BE2C (cell line): ENCODE results near the gene TYW1.
"Not testable (repeated sequence)": the region's sequence is repeated elsewhere in the genome, so short reads cannot be mapped to it uniquely, and the experiment has no call there.

Experiments
- DNase-seq: peaks from one replicate; pipeline ENCODE4 v3.0.0-alpha.2; 2020
- H3K27me3 ChIP-seq: fragments of 250-450 bp; sonication (Bioruptor Pico); 2 replicates; pipeline ENCODE4 v1.5.1; 2020; ENCODE audit warnings: mild to moderate bottlenecking
- H3K36me3 ChIP-seq: fragments of 250-450 bp; sonication (Bioruptor Pico); 2 replicates; pipeline ENCODE4 v1.5.1; 2020; ENCODE audit warnings: mild to moderate bottlenecking
- H3K4me1 ChIP-seq: fragments of 250-450 bp; sonication (Bioruptor Pico); 2 replicates; pipeline ENCODE4 v1.5.1; 2020
- H3K4me3 ChIP-seq: 2 replicates; pipeline ENCODE4 v1.5.1; 2011; ENCODE audit warnings: low read depth, low read length
- H3K9me3 ChIP-seq: fragments of 250-450 bp; sonication (Bioruptor Pico); 2 replicates; pipeline ENCODE4 v1.5.1; 2020
- CTCF ChIP-seq: IDR thresholded peaks from 2 replicates; pipeline ENCODE4 v1.5.1; 2012; ENCODE audit warnings: mild to moderate bottlenecking, low read depth, low read length

The TYW1 gene

DNA sequence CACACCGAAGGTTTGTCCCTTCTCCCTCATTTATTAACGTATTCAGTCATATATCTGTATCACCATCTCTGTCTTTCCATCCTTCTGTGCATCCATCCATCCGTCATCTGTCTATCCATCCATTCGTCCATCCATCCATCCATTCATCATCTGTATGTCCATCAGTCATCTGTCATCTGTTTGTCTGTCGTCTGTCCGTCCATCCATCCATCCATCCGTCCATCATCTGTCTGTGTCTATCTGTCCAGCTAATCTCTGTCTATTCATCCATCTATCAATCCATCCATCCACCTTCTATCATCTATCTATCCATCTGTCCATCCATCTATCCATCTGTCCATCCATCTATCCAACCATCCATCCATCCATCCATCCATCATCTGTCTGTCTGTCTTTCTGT, 213.9 kb downstream of the TYW1 start:
- DNase-seq = no peak
- Histone ChIP-seq H3K27me3 (no peaks in the 10 kb centered on the region), H3K36me3 (no peaks in the 10 kb centered on the region), H3K9me3 (no peaks in the 10 kb centered on the region), H3K4me3 (no peak overlapping the region), H3K4me1 (no peaks in the 10 kb centered on the region)
- no peak for TF ChIP-seq CTCF

DNA sequence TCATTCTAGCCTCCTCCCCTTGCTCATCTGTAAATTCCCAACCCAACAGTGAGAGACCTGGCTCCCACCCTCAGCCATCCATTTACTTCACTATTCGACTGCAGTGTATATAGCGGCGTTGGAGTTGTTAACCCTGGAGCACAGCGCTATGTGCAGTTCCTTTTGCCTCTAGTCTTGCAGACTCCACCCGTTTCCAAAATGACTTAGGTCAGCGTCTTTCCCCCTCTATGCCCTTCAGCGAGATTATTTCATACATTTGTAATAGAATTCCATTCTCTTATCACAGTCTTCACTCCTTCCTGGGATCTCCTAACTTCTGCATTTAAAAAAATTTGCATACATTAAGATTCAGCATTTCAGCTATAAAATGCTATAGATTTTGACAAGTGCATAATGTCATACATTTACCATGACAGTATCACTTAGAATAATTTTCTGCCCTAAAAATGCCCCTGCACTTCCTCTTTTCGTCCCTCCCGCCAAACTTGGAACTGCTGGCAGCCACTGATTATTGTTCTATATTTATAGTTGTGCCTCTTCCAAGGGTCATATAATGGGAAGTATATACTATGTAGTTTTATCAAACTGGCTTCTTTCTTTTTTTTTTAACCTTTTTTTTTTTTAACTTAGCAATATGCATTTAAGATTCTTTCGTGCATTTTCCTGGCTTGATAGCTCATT, 215.2 kb downstream of the TYW1 start:
- H3K36me3 ChIP-seq, H3K4me1 ChIP-seq, H3K4me3 ChIP-seq, H3K9me3 ChIP-seq, H3K27me3 ChIP-seq, DNase-seq: not testable (repeated sequence)

- not testable (repeated sequence) for DNase-seq, H3K4me3 ChIP-seq, H3K27me3 ChIP-seq, H3K9me3 ChIP-seq, H3K36me3 ChIP-seq, H3K4me1 ChIP-seq
Measured at GRCh38 chr7:67213038-67213437, 216.4 kb downstream of the TYW1 start.

DNA sequence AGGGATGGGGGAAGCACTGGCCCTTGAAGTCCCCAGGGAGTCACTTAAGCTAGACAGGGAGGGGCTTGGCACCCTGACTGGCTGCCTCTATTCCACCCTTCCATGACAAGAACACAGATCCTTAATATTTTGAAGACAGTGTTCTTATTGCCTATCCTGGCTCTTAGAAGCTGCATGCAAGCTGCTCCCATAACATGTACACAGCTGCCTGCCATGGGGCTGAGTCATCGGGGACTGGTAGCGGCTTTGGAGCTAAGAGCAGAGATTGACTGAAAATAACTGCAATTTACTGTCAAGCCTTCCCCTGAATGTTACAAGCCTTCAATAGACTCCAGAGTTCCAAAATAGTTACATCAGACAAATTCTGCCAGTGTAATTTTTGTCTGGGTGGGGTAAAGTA, 226.9 kb downstream of the TYW1 start:
- peak; percentile 12 for DNase-seq
- H3K4me1 ChIP-seq, H3K9me3 ChIP-seq: not testable (repeated sequence)

DNA sequence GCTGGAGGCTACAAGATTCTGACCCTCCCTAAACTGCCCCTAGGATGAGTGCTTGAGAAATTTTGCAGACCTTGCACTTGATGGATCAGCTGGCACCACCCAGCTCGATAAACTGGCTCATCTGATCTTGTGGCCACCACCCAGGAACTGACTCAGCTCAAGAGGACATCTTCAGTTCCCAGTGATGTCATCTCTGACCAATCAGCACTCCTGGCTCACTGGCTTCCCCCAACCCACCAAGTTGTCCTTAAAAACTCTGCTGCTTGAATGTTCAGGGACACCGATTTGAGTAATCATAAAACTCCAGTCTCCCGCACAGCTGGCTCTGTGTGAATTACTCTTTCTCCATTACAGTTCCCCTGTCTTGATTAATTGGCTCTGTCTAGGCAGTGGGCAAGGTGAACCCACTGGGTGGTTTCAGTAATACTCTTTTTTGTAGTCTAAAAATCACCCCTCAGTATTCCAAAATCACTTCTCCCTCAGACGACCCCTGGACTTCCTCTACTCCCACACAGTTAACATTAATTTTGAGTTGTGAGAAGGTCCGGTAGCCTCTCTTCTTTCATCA, 229.8 kb downstream of the TYW1 start:
- H3K9me3 ChIP-seq, H3K27me3 ChIP-seq, H3K36me3 ChIP-seq, H3K4me3 ChIP-seq, H3K4me1 ChIP-seq: not testable (repeated sequence)
- peak; percentile 35 for DNase-seq

More for the DNA sequence above, 226.9 kb downstream of the TYW1 start:
- H3K4me3 ChIP-seq, H3K27me3 ChIP-seq, H3K36me3 ChIP-seq: not testable (repeated sequence)

GRCh38 chr7:67226967-67227366, 230.3 kb downstream of the TYW1 start:
- H3K4me1 ChIP-seq, DNase-seq, H3K9me3 ChIP-seq, H3K27me3 ChIP-seq, H3K36me3 ChIP-seq, H3K4me3 ChIP-seq: not testable (repeated sequence)

- not testable (repeated sequence) for H3K27me3 ChIP-seq, DNase-seq, H3K9me3 ChIP-seq, H3K4me3 ChIP-seq, H3K36me3 ChIP-seq, H3K4me1 ChIP-seq
Measured at GRCh38 chr7:67229018-67229417, 232.4 kb downstream of the TYW1 start.

GRCh38 chr7:67230029-67230428, 233.4 kb downstream of the TYW1 start:
- H3K4me1 ChIP-seq, H3K4me3 ChIP-seq, H3K36me3 ChIP-seq: not testable (repeated sequence)

GRCh38 chr7:67233506-67233905, 236.9 kb downstream of the TYW1 start:
- DNase-seq, H3K9me3 ChIP-seq, H3K27me3 ChIP-seq, H3K36me3 ChIP-seq, H3K4me1 ChIP-seq, H3K4me3 ChIP-seq: not testable (repeated sequence)

More at GRCh38 chr7:67230029-67230428, 233.4 kb downstream of the TYW1 start:
- not testable (repeated sequence) for H3K27me3 ChIP-seq, H3K9me3 ChIP-seq, DNase-seq

GRCh38 chr7:67236216-67236615, 239.6 kb downstream of the TYW1 start:
- H3K36me3 ChIP-seq, H3K4me3 ChIP-seq, H3K9me3 ChIP-seq, H3K27me3 ChIP-seq, DNase-seq, H3K4me1 ChIP-seq: not testable (repeated sequence)

DNA sequence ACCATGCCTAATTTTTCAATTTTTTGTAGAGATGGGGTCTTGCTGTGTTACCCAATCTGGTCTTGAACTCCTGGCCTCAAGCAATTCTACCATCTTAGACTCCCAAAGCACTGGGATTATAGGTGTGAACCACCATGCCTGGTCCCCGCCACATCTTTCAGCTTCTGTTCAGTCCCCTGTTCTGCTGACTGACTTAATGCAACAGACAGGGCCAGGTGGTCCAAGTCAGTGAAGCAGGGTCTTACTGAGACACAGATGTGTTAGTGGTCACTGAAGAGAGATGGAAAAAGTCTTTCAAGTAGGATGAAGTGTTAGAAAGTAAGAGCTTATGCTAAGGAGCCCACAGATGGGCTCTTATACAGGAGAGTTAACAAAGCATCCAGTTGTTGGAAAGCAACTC, 246.2 kb downstream of the TYW1 start:
- not testable (repeated sequence) for H3K9me3 ChIP-seq, H3K36me3 ChIP-seq, H3K4me3 ChIP-seq, DNase-seq, H3K4me1 ChIP-seq, H3K27me3 ChIP-seq

GRCh38 chr7:67248364-67248763, 251.7 kb downstream of the TYW1 start:
- H3K9me3 ChIP-seq, H3K4me1 ChIP-seq, H3K36me3 ChIP-seq, H3K4me3 ChIP-seq, H3K27me3 ChIP-seq, DNase-seq: not testable (repeated sequence)
